GM12875 (cell line): ENCODE data around the gene SULT4A1.

ENCODE experiments used
- H3K4me3 ChIP-seq: one replicate; pipeline ENCODE4 v1.5.1; 2011; ENCODE audit warnings: low read depth, low read length, control low read depth
- CTCF ChIP-seq: IDR thresholded peaks from 2 replicates; pipeline ENCODE4 v1.5.1; 2011; ENCODE audit warnings: low read depth, mild to moderate bottlenecking, control low read depth, inconsistent platforms, low read length, moderate library complexity, borderline replicate concordance; ENCODE audit not compliant: insufficient read depth

SULT4A1 gene

GRCh38 chr22:43882122-43882767 is 19.9 kb upstream of the SULT4A1 start:
- no peak overlapping the region for H3K4me3 ChIP-seq
- no peak for TF ChIP-seq CTCF

DNA sequence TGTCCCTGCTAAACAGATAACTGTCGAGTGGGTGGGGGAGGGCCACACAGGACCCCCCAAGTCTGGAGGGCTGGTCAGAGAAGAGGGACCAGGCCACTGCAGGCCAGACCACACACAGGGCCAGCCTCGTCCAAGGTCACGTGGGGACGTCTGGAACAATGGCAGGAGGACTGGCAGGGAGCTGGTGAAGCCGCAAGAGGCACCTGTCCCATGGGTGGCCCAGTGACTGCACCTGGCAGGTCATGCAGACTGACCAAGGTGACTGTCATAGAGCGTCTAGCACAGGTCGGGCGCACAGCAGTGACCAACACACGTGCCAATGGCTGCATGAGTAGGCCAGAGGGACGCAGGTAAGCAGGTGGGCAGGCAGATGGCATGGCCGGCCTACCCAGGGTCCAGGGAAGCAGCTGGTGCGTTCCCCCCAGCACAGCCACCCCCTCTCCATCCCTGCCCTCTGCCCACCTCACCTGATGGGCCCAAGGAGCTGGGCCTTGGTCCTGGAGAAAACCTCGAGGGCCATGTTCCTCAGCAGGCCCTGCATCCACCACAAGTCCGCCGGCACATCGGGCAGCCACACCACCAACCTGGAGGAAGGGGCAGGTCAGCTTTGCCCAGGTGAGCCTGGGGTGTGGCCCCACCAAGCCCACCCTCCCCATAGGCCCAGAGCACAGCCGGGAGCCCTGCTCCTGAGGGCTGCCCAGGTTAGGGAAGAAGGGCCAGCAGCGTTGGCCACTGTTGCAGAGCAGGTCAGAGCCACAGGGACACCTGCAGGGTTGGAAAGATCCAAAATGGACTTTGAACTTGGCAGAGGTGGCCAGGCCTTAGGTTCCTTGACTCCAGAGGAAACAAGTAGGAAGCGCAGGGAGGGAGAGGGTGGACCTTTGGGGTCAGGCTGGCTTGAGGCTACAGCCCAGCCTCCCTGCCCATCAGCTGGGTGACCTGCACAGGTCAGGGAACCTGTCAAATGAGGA is 19.1 kb upstream of the SULT4A1 start:
- no peak overlapping the region for H3K4me3 ChIP-seq
- TF ChIP-seq CTCF, result no peak

GRCh38 chr22:43880541-43880991 is 18.3 kb upstream of the SULT4A1 start:
- no peak overlapping the region for H3K4me3 ChIP-seq

DNA sequence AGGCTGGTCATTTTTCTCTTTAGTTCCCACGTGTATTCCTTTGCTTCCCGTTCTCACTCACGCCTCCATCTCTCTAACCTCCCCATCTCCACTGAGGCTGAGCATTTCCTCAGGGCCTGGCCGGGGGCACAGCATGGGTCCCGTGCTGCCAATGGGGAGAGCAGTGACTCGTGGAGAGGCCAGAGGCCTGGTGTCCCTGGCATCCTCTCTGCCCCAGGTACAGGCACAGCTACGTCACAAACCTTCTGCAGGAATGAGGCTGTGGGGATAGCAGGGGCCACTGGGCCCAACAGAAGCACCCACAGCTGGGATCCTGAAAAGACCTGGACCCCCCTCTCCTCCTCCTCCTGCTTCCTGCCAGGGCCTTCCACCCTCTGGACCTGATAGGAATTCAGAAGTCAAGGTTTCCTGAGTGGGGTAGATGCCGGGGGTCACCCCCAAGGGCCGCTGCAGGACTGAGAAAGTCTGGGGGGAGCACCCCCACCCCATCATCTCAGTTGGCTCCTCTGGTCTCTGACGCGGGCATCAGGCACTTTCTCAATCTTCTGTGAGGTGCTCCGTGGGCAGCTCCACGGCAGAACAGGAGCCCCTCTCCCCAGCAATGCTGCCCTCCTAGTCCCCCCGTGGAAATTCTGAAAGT is 17.7 kb upstream of the SULT4A1 start:
- TF ChIP-seq CTCF, result no peak
- no peak overlapping the region for H3K4me3 ChIP-seq

More at GRCh38 chr22:43880541-43880991, 18.3 kb upstream of the SULT4A1 start:
- no peak for TF ChIP-seq CTCF

- no peak overlapping the region for H3K4me3 ChIP-seq
- TF ChIP-seq CTCF, result no peak
These were observed 16.7 kb upstream of the SULT4A1 start for GRCh38 chr22:43878831-43879550.

DNA sequence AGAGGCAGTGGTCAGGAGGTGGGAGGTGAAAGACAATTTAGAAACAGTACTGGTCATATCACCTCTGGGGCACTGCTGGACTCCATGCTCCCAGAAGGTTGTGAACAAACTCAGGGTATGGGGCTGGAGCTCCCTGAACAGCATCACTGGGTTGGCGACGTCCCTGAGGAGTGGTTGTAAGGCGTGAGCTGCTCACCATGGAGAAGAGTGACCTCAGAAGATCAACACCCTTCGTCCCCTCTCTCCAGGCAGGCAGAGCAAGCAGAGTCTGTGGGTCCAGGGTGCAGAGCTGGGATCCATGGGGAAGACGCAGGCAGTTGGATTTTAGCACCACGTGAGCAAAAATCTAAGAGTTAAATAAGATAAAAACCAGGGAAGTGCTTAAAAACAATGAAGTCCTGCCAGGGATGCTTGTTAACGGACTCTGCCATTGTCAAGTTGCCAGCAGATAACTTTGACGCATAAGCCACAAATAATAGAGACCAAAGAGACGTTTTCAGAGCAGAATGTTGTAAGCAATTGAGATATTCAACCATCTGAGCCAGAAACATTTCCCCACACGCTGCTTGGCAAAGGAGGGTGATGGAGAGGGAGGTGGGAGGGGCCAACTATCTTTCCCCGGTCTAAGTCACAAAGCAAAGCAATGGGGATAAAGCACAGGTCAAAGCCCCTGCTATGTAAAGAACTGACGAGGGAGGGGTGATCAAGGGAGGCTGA is 15.9 kb upstream of the SULT4A1 start:
- no peak for TF ChIP-seq CTCF
- H3K4me3 ChIP-seq, result no peak overlapping the region
